HG02973 (cell line): ENCODE measurements around the gene CLEC18A.
"Not testable (repeated sequence)": the region's sequence is repeated elsewhere in the genome, so short reads cannot be mapped to it uniquely, and the experiment has no call there.

ENCODE experiments used
- ATAC-seq: cut with Tn5 transposase; IDR thresholded peaks from one replicate; pipeline ENCODE4 v1.9.1; 2021; ENCODE audit warnings: moderate library complexity; ENCODE audit not compliant: unreplicated experiment

The CLEC18A gene

DNA sequence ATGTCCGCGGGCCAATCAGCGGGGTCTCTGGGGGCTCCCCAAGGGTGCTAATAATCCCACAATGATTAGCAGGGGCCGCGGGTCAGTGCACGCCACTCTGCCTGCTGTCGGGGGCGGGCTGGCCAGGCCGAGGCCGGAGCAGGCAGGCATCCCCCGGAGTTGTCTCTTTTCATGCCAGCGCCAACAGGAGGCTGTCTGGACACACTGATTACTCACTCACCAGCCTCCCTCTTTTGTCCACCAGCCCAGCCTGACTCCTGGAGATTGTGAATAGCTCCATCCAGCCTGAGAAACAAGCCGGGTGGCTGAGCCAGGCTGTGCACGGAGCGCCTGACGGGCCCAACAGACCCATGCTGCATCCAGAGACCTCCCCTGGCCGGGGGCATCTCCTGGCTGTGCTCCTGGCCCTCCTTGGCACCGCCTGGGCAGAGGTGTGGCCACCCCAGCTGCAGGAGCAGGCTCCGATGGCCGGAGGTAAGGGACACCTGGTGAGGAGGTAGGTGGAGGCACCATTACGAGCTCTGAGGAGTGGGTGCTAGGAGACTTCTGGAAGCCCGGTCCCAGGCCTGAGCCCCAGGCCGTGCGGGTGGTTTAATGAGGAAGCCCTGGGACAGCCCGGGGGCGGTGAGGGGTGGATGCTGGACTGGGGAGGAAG, at the start of gene CLEC18A:
TSS of gene CLEC18A (plus strand) at position 318 of the 655 bp plus-strand sequence. CDS start at position 351, 33 bp downstream.
- ATAC-seq = not testable (repeated sequence)

DNA sequence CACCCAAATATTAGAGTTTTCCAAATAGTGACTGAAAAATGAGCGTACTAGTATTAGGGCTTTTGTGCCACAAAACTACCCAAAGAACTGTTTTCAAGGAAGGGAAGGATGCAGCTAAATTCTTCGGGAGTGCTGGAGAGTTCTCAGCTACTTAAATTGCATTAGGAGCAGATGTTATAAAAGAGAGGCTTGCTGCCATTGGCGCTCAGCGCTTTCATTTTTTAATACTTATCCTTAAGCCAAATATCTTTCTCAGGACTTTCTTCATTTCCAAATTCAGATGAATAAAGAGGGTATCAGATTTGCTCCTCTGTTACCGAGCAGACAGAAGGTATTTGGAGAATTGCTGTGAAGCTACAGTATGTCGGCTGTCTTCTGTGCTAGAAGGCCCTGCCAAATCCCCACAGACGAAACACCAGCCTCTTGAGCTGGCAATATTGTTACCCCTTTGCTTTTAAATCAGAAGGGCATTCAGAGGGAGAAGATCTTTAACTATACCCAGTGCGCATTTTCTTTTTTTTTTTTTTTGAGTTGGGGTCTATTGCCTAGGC, 47.2 kb upstream of the CLEC18A start:
- no peak for ATAC-seq

- no peak for ATAC-seq
Observed at GRCh38 chr16:69904495-69905170, 46.5 kb upstream of the CLEC18A start.

DNA sequence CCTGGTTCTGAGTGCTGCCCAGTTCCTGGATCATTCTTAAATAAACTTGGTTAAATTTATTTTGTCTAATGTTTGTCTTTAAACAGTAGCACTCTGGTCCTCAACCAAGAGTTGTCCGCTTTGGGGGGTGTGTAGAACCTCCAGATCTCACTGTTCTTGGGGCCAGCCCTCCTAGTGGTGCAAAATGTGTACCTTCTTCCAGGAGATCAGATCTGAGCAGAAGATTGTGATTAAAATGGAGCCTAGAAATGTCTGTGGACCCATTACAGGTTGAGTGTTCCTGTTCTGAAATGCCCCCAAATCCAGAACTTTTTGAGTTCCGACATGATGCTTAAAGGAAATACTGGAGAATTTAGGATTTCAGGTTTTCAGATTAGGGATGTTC, 46.0 kb upstream of the CLEC18A start:
- ATAC-seq = no peak

GRCh38 chr16:69906838-69907401, 44.2 kb upstream of the CLEC18A start:
- ATAC-seq = no peak

GRCh38 chr16:69909043-69909442, 42.1 kb upstream of the CLEC18A start:
- no peak for ATAC-seq

GRCh38 chr16:69909760-69910159, 41.4 kb upstream of the CLEC18A start:
- ATAC-seq = no peak

- ATAC-seq = no peak
Observed at GRCh38 chr16:69910964-69911363, 40.2 kb upstream of the CLEC18A start.

DNA sequence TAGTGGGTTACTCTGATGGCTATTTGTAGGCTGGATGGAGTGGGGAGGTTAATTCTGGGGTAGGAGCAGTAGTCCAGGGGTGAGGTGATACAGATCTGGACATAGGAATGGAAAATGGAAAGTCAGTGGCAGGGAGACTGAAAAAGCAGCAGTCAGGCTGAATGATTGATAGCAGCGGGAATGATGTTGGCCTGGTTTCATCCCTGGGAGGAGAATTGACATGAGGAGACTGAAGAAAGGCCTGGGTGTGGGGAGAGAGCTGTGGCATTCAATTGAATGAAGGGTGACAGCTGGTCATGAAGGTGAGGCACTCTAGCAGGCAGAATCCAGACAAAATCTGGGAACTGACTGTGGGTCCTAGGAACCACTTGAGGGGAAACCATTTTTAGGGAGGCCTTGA, 34.7 kb upstream of the CLEC18A start:
- ATAC-seq = no peak

- ATAC-seq = no peak
Observed at GRCh38 chr16:69917311-69917710, 33.8 kb upstream of the CLEC18A start.

DNA sequence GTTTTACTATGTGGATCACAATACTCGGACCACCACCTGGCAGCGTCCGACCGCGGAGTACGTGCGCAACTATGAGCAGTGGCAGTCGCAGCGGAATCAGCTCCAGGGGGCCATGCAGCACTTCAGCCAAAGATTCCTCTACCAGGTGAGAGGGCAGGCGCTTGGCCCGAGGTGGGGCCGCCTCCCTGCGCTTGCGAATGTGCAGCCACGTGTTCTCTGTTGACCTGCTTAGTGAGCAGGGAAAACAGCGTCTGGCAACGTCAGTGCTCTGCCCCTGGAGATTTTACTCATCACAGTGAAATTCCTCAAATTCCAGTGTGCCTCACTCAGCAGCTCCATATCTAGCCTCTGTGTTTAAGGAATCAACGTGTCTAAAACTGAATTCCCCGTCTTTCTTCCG, 33.4 kb upstream of the CLEC18A start:
- ATAC-seq = no peak

- no peak for ATAC-seq
Observed at GRCh38 chr16:69918241-69918640, 32.9 kb upstream of the CLEC18A start.

- no peak for ATAC-seq
Observed at GRCh38 chr16:69921127-69921526, 30.0 kb upstream of the CLEC18A start.

DNA sequence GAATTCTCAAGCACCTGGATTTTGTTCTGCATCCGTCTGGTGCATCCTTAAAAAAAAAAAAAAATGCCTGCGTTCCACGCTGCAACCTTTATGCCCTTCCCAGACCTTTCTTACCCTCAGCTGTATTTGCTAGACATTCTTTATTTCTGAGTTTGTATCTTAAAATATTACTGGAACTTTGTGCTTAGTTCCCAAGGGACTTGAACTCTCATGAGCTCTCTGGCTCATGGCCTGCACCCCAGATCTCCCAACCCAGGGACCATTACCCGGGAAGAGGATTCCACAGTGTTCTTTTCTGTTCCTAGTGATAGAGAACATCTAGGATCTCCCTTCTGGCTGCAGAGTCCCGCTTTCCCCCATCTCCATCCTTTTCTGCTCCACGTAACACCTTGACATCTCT, 28.9 kb upstream of the CLEC18A start:
- ATAC-seq = no peak

GRCh38 chr16:69924041-69924775, 26.9 kb upstream of the CLEC18A start:
- ATAC-seq = no peak

DNA sequence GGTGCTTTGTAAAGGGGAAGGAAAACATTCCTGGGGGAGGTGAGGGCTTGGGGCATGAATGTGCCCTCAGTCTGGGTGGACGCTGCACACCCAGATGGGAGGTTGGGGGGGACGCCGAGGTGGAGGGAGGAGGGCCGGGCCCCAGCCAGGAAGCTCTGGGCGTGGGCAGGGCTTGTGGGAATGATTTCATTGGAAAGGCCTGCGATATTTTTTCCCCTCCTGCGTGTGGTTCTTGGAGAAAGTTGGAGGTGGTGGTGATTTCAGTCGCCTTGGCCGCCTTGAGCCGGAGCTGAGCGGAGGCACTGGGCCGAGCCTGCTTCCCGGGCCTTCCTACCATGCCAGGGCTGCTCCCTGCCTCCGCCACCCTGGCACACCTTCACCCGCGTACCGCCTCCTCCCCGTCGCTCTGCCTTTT, 26.4 kb upstream of the CLEC18A start:
- ATAC-seq = no peak

GRCh38 chr16:69925311-69925710, 25.8 kb upstream of the CLEC18A start:
- ATAC-seq = no peak

DNA sequence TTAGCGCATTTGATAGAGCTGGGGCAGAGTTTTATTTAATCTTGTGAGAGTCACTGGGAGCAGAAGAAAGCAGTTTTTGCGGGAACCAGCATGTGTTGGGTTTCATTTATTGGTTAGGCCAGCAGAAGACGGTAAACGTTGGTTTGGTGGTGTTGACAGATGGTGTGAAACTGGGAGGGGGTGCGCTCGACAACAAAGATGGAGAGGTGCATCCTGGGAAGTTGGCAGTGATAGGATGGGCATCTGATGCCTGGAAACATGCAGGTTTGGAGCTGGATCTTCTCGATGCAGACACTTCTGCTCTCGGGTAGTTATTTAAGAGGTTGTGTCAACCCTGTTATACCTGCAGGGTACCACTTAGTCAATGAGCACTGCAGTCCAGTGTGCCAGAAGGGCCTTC, 24.9 kb upstream of the CLEC18A start:
- no peak for ATAC-seq

DNA sequence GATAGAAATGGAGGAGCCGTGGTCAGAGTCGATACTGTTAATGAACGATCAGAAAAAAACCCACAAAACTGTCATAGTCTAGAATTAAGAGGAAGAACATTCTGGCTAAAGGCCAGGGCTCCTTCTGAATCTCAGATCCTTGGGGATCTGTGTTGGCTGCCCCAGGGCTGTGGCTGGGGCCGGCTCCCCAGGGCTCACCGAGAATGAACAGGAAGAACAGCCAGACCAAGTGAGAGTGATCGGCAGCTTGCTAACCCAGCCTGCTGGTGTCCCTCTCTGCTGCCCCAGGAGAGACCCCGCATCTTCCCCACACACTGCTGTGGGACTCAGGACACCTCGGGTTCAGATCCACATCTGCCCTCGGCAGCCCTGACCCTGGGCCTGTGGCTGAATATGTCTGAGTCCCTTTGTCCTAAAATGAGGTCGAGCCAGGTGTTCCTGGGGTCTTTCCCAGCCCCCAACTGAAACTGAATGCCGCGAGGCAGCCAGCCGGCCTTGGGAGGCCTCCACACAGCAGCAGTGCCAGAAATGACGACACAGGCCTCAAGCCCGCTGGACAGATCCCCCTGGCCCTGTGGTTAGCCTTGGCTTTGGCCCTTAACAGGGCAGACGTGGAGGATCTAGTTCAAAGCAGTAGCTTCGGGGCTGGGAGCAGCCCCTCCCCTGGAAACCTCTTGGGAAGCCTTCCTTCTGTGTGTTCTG, 23.9 kb upstream of the CLEC18A start:
- ATAC-seq = no peak

DNA sequence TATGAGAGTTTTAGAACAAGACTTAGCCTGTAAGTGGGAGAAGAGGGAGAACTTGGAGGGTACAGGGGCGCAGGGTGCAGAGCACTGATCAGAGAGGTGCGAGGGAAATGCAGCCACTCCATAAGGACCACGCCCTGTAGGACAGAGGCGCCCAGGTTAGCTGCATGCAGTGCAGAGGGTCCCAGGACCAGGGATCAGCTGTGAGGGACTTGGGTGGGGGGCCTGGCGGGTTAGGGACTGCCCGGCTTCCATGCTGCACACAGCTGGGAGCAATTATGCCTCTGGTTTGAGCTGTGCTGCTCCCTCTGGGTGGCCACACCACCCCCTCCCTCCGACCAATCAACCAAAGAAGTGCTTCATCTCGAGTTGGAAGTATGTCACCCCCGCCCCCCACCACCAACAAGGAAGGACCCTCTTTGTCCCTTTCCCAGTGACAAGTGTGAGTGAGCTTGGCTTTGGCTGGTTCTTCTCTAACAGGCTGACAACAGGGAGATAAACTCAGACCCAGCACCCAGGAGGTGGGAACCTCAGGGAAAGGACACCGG, 22.2 kb upstream of the CLEC18A start:
- no peak for ATAC-seq

- ATAC-seq = no peak
Observed at GRCh38 chr16:69929480-69929879, 21.7 kb upstream of the CLEC18A start.
